Measurements from ENCODE around the gene LRP11.
"Not testable (repeated sequence)": the region's sequence is repeated elsewhere in the genome, so short reads cannot be mapped to it uniquely, and the experiment has no call there.

Gene LRP11

GRCh38 chr6:149860513-149860833, 3.7 kb downstream of the LRP11 start:
- Histone ChIP-seq H3K9me3 (no peaks in the 10 kb centered on the region), H3K4me1 (peaks cover 28% of the 10 kb centered on the region), H3K27ac (no peak overlapping the region), H3K36me3 (no peaks in the 10 kb centered on the region), H3K9ac (no peak overlapping the region), H4K20me1 (peaks cover 35% of the 10 kb centered on the region), H3K4me2 (peak overlapping the region; percentile 11), H3K4me3 (no peak overlapping the region), H3K27me3 (no peaks in the 10 kb centered on the region)
- no peak for TF ChIP-seq Cebpa-rat (IDR thresholded peaks at IDR 0.05)

- peaks cover 35% of the 10 kb centered on the region for H4K20me1 ChIP-seq
- H3K27ac ChIP-seq: no peak overlapping the region
- H3K36me3 ChIP-seq: no peaks in the 10 kb centered on the region
- no peaks in the 10 kb centered on the region for H3K27me3 ChIP-seq
- peaks cover 28% of the 10 kb centered on the region for H3K4me1 ChIP-seq
- no peak overlapping the region for H3K4me3 ChIP-seq
- H3K4me2 ChIP-seq: no peak overlapping the region
- H3K9ac ChIP-seq: no peak overlapping the region
- TF ChIP-seq Cebpa-rat (IDR thresholded peaks at IDR 0.05): no peak
- no peaks in the 10 kb centered on the region for H3K9me3 ChIP-seq
Measured at GRCh38 chr6:149859938-149860337, 4.2 kb downstream of the LRP11 start.

- no peak overlapping the region for H3K27ac ChIP-seq
- H3K4me3 ChIP-seq: no peak overlapping the region
- no peaks in the 10 kb centered on the region for H3K27me3 ChIP-seq
- no peaks in the 10 kb centered on the region for H3K36me3 ChIP-seq
- peaks cover 35% of the 10 kb centered on the region for H4K20me1 ChIP-seq
- H3K9ac ChIP-seq: no peak overlapping the region
- no peak overlapping the region for H3K4me2 ChIP-seq
- H3K4me1 ChIP-seq: peaks cover 26% of the 10 kb centered on the region
- no peak for TF ChIP-seq Cebpa-rat (IDR thresholded peaks at IDR 0.05)
- H3K9me3 ChIP-seq: no peaks in the 10 kb centered on the region
Measured at GRCh38 chr6:149859368-149859767, 4.8 kb downstream of the LRP11 start.

- no peak for TF ChIP-seq Cebpa-rat (IDR thresholded peaks at IDR 0.05)
- Histone ChIP-seq H3K9me3 (no peaks in the 10 kb centered on the region), H4K20me1 (peaks cover 34% of the 10 kb centered on the region), H3K4me2 (no peak overlapping the region), H3K4me1 (peaks cover 24% of the 10 kb centered on the region), H3K27me3 (no peaks in the 10 kb centered on the region), H3K27ac (no peak overlapping the region), H3K36me3 (no peaks in the 10 kb centered on the region), H3K4me3 (no peak overlapping the region), H3K9ac (no peak overlapping the region)
Measured at GRCh38 chr6:149857541-149857940, 6.6 kb downstream of the LRP11 start.

- TF ChIP-seq Cebpa-rat (IDR thresholded peaks at IDR 0.05): no peak
- no peak overlapping the region for H3K27ac ChIP-seq
- peaks cover 23% of the 10 kb centered on the region for H4K20me1 ChIP-seq
- H3K4me3 ChIP-seq: no peak overlapping the region
- H3K27me3 ChIP-seq: no peaks in the 10 kb centered on the region
- peaks cover 22% of the 10 kb centered on the region for H3K4me1 ChIP-seq
- H3K36me3 ChIP-seq: no peaks in the 10 kb centered on the region
- no peaks in the 10 kb centered on the region for H3K9me3 ChIP-seq
- H3K9ac ChIP-seq: no peak overlapping the region
- H3K4me2 ChIP-seq: no peak overlapping the region
Measured at GRCh38 chr6:149856256-149856994, 7.7 kb downstream of the LRP11 start.

- Histone ChIP-seq H3K9me3 (no peaks in the 10 kb centered on the region), H4K20me1 (peaks cover 16% of the 10 kb centered on the region), H3K27ac (no peak overlapping the region), H3K4me2 (no peak overlapping the region), H3K4me1 (peaks cover 15% of the 10 kb centered on the region), H3K36me3 (no peaks in the 10 kb centered on the region), H3K27me3 (no peaks in the 10 kb centered on the region), H3K9ac (no peak overlapping the region), H3K4me3 (no peak overlapping the region)
- TF ChIP-seq Cebpa-rat (IDR thresholded peaks at IDR 0.05): no peak
Measured at GRCh38 chr6:149855741-149856140, 8.4 kb downstream of the LRP11 start.

GRCh38 chr6:149855040-149855654, 9.0 kb downstream of the LRP11 start:
- no peaks in the 10 kb centered on the region for H3K27me3 ChIP-seq
- no peak for TF ChIP-seq Cebpa-rat (IDR thresholded peaks at IDR 0.05)
- H3K9ac ChIP-seq: no peak overlapping the region
- no peak overlapping the region for H3K4me3 ChIP-seq
- peaks cover 13% of the 10 kb centered on the region for H3K4me1 ChIP-seq
- H3K36me3 ChIP-seq: no peaks in the 10 kb centered on the region
- peaks cover 13% of the 10 kb centered on the region for H4K20me1 ChIP-seq
- no peaks in the 10 kb centered on the region for H3K9me3 ChIP-seq
- H3K4me2 ChIP-seq: no peak overlapping the region
- no peak overlapping the region for H3K27ac ChIP-seq

GRCh38 chr6:149854532-149854931, 9.6 kb downstream of the LRP11 start:
- Histone ChIP-seq H3K4me2 (no peak overlapping the region), H3K9me3 (no peaks in the 10 kb centered on the region), H3K27me3 (no peaks in the 10 kb centered on the region), H3K36me3 (no peaks in the 10 kb centered on the region), H4K20me1 (peaks cover 13% of the 10 kb centered on the region), H3K4me1 (peaks cover 13% of the 10 kb centered on the region), H3K4me3 (no peak overlapping the region), H3K27ac (no peak overlapping the region), H3K9ac (no peak overlapping the region)
- TF ChIP-seq Cebpa-rat (IDR thresholded peaks at IDR 0.05): no peak

GRCh38 chr6:149854017-149854416, 10.1 kb downstream of the LRP11 start:
- H3K27me3 ChIP-seq, H3K9ac ChIP-seq, H3K36me3 ChIP-seq, H3K4me3 ChIP-seq, H3K27ac ChIP-seq, H3K4me2 ChIP-seq, H3K9me3 ChIP-seq: not testable (repeated sequence)
- Histone ChIP-seq H4K20me1 (peaks cover 13% of the 10 kb centered on the region), H3K4me1 (peaks cover 13% of the 10 kb centered on the region)

- Histone ChIP-seq H3K27me3 (no peaks in the 10 kb centered on the region), H3K27ac (no peak overlapping the region), H3K9ac (no peak overlapping the region), H3K4me1 (peaks cover 13% of the 10 kb centered on the region), H3K9me3 (no peaks in the 10 kb centered on the region), H3K36me3 (no peaks in the 10 kb centered on the region), H4K20me1 (peaks cover 13% of the 10 kb centered on the region), H3K4me3 (no peak overlapping the region), H3K4me2 (no peak overlapping the region)
- TF ChIP-seq Cebpa-rat (IDR thresholded peaks at IDR 0.05): no peak
Measured at GRCh38 chr6:149852881-149853280, 11.3 kb downstream of the LRP11 start.

All from BLaER1 (cell line).